H1 (cell line): Measurements from ENCODE around the gene ARSB. TPM values are rescaled to one million over a fixed set of nuclear protein-coding genes. Genes with fewer than 3 reads are reported as not detected.

ENCODE experiments used
- CTCF ChIA-PET: fragments of 300-600 bp; sonication (Branson Sonifier 250); formaldehyde crosslinking; loops from one replicate; lab custom pipeline; 2021; ENCODE audit not compliant: partially characterized antibody; lab: Charles Lee
- POLR2A ChIA-PET: fragments of 300-600 bp; sonication (Branson Sonifier 250); formaldehyde crosslinking; loops from one replicate; lab custom pipeline; 2021; ENCODE audit warnings: inconsistent platforms; ENCODE audit not compliant: partially characterized antibody; lab: Charles Lee
- DNase-seq, 2 experiments: peaks; one replicate each; pipeline versions ENCODE4 v3.0.0 to v3.0.0-alpha.2; 2010 to 2022; ENCODE audit warnings: low spot score in 2 of 2, low read depth in 1 of 2, mixed read lengths in 1 of 2
- FAIRE-seq: peaks from 2 replicates; lab custom pipeline; 2011; peaks lifted over from hg19 to GRCh38; lab: Jason Lieb, UNC
- H2AFZ ChIP-seq: 2 replicates; pipeline ENCODE4 v1.8.1; 2012; ENCODE audit warnings: low read length, inconsistent platforms
- H2AK5ac ChIP-seq: 2 replicates; pipeline ENCODE4 v1.6.1; 2013; ENCODE audit warnings: low read depth, low read length
- H2BK120ac ChIP-seq: replicated peaks from 2 replicates; pipeline ENCODE3; 2013; ENCODE audit warnings: low read depth, low read length, inconsistent platforms
- H2BK12ac ChIP-seq: 2 replicates; pipeline ENCODE4 v1.6.1; 2013; ENCODE audit warnings: low read depth, low read length
- H2BK15ac ChIP-seq: 2 replicates; pipeline ENCODE4 v1.6.1; 2013; ENCODE audit warnings: low read length
- H2BK20ac ChIP-seq: 2 replicates; pipeline ENCODE4 v1.6.1; 2013; ENCODE audit warnings: low read length
- H2BK5ac ChIP-seq: 2 replicates; pipeline ENCODE4 v1.6.1; 2013; ENCODE audit warnings: low read depth, low read length
- H3K14ac ChIP-seq: 2 replicates; pipeline ENCODE4 v1.6.1; 2013; ENCODE audit warnings: inconsistent platforms; ENCODE audit not compliant: insufficient read length
- H3K18ac ChIP-seq: 2 replicates; pipeline ENCODE4 v1.6.1; 2013; ENCODE audit warnings: low read length; ENCODE audit errors: extremely low read depth
- H3K23ac ChIP-seq: 2 replicates; pipeline ENCODE4 v1.6.1; 2013; ENCODE audit warnings: inconsistent platforms; ENCODE audit not compliant: insufficient read length
- H3K23me2 ChIP-seq: 2 replicates; pipeline ENCODE4 v1.6.1; 2013; ENCODE audit warnings: low read depth, low read length
- H3K27ac ChIP-seq: 2 replicates; pipeline ENCODE4 v1.6.1; 2011; ENCODE audit warnings: low read depth, low read length, inconsistent platforms
- H3K27me3 ChIP-seq, 4 experiments: replicated peaks in 1 of 4; 1 replicate in 1 of 4; 2 replicates in 3 of 4; pipeline versions ENCODE4 v1.6.1 to v1.8.1; 2011 to 2013; ENCODE audit warnings: low read length in 3 of 4, mild to moderate bottlenecking in 3 of 4, inconsistent platforms in 2 of 4, mixed read lengths in 2 of 4, moderate library complexity in 1 of 4; ENCODE audit not compliant: control insufficient read depth in 3 of 4, insufficient read depth in 3 of 4; ENCODE audit errors: extremely low read depth in 1 of 4
- H3K36me3 ChIP-seq, 4 experiments: 2 replicates each; pipeline versions ENCODE4 v1.6.1 to v1.8.1; 2011 to 2013; ENCODE audit warnings: mild to moderate bottlenecking in 4 of 4, low read length in 3 of 4, moderate library complexity in 2 of 4, control low read depth in 1 of 4, inconsistent platforms in 1 of 4; ENCODE audit not compliant: insufficient read depth in 4 of 4, control insufficient read depth in 2 of 4
- H3K4ac ChIP-seq: replicated peaks from 2 replicates; pipeline ENCODE3; 2013; ENCODE audit warnings: low read length, low read depth, mixed read lengths, inconsistent platforms; ENCODE audit not compliant: insufficient read length
- H3K4me1 ChIP-seq, 4 experiments: replicated peaks in 1 of 4; 1 replicate in 1 of 4; 2 replicates in 3 of 4; pipeline versions ENCODE4 v1.6.1 to v1.8.1; 2011 to 2013; ENCODE audit warnings: low read length in 3 of 4, inconsistent platforms in 2 of 4, mixed read lengths in 1 of 4; ENCODE audit not compliant: insufficient read depth in 4 of 4, control insufficient read depth in 3 of 4
- H3K4me2 ChIP-seq, 2 experiments: 2 replicates each; pipeline versions ENCODE4 v1.6.1 to v1.8.1; 2011 to 2013; ENCODE audit warnings: low read depth in 2 of 2, low read length in 2 of 2, control low read depth in 1 of 2, inconsistent platforms in 1 of 2, mild to moderate bottlenecking in 1 of 2; ENCODE audit not compliant: insufficient read depth in 1 of 2
- H3K4me3 ChIP-seq, 4 experiments: fragments of 200-600, 300-600 bp in 1 of 4; sonication (generic), shearing (Covaris generic), sonication (Bioruptor Twin) in 1 of 4; 2 replicates each; pipeline versions ENCODE4 v1.5.1 to v1.8.1; 2011 to 2016; ENCODE audit warnings: low read length in 4 of 4, low read depth in 3 of 4, control low read depth in 2 of 4, inconsistent platforms in 2 of 4, mild to moderate bottlenecking in 2 of 4, mixed read lengths in 1 of 4, moderate library complexity in 1 of 4; ENCODE audit not compliant: insufficient read depth in 2 of 4; ENCODE audit errors: extremely low read depth in 1 of 4
- H3K56ac ChIP-seq: replicated peaks from 2 replicates; pipeline ENCODE3; 2013; ENCODE audit warnings: low read depth, mild to moderate bottlenecking, mixed read lengths, low read length, inconsistent platforms; ENCODE audit not compliant: insufficient read length
- H3K79me1 ChIP-seq: 2 replicates; pipeline ENCODE4 v1.6.1; 2013; ENCODE audit warnings: low read depth, low read length, control low read depth
- H3K79me2 ChIP-seq, 2 experiments: 2 replicates each; pipeline versions ENCODE4 v1.6.1 to v1.8.1; 2012 to 2013; ENCODE audit warnings: low read length in 2 of 2, mild to moderate bottlenecking in 2 of 2, inconsistent platforms in 1 of 2; ENCODE audit not compliant: insufficient read depth in 2 of 2, control insufficient read depth in 1 of 2
- H3K9ac ChIP-seq, 4 experiments: replicated peaks in 1 of 4; 1 replicate in 1 of 4; 2 replicates in 3 of 4; pipeline versions ENCODE4 v1.6.1 to v1.8.1; 2011 to 2013; ENCODE audit warnings: low read depth in 3 of 4, low read length in 3 of 4, control low read depth in 2 of 4, mild to moderate bottlenecking in 2 of 4, moderate library complexity in 2 of 4, inconsistent platforms in 1 of 4; ENCODE audit errors: extremely low read depth in 1 of 4
- H3K9me3 ChIP-seq, 2 experiments: 2 replicates each; pipeline versions ENCODE4 v1.6.1 to v1.8.1; 2012 to 2013; ENCODE audit warnings: mild to moderate bottlenecking in 2 of 2, moderate library complexity in 2 of 2, control low read depth in 1 of 2, inconsistent platforms in 1 of 2, low read depth in 1 of 2, low read length in 1 of 2, mixed read lengths in 1 of 2; ENCODE audit not compliant: insufficient read depth in 2 of 2
- H4K20me1 ChIP-seq, 2 experiments: replicated peaks in 1 of 2; 2 replicates each; pipeline versions ENCODE3 to v1.8.1; 2011 to 2013; ENCODE audit warnings: inconsistent platforms in 2 of 2, low read length in 2 of 2, mild to moderate bottlenecking in 1 of 2; ENCODE audit not compliant: insufficient read depth in 2 of 2, control insufficient read depth in 1 of 2
- H4K5ac ChIP-seq: 2 replicates; pipeline ENCODE4 v1.6.1; 2013; ENCODE audit warnings: low read length, low read depth, mixed read lengths, inconsistent platforms; ENCODE audit not compliant: insufficient read length
- H4K8ac ChIP-seq: 2 replicates; pipeline ENCODE4 v1.8.0; 2013; ENCODE audit warnings: mild to moderate bottlenecking, moderate library complexity, low read length, inconsistent platforms; ENCODE audit not compliant: insufficient read depth; ENCODE audit errors: extremely low read depth
- H4K91ac ChIP-seq: replicated peaks from 2 replicates; pipeline ENCODE3; 2013; ENCODE audit warnings: low read length, mixed read lengths, inconsistent platforms; ENCODE audit not compliant: insufficient read length
- CHD2 ChIP-seq: IDR thresholded peaks from 2 replicates; pipeline ENCODE4 v1.6.1; 2012; ENCODE audit warnings: low read length, improper control_type of control experiment
- EP300 ChIP-seq, 2 experiments: IDR thresholded peaks; 1 replicate in 1 of 2; 2 replicates in 1 of 2; pipeline ENCODE4 v1.6.1; 2011 to 2012; ENCODE audit warnings: low read depth in 2 of 2, low read length in 2 of 2, mild to moderate bottlenecking in 2 of 2, borderline replicate concordance in 1 of 2, inconsistent platforms in 1 of 2, moderate library complexity in 1 of 2
- POLR2AphosphoS5 ChIP-seq: IDR thresholded peaks from 2 replicates; pipeline ENCODE4 v1.6.1; 2011; ENCODE audit warnings: low read depth, low read length
- RNF2 ChIP-seq: fragments of 200-900, 300-1000 bp; sonication (generic); IDR thresholded peaks from 2 replicates; pipeline ENCODE4 v1.7.1; 2016; ENCODE audit warnings: borderline replicate concordance, low read depth, mild to moderate bottlenecking, antibody characterized with exemption, low read length; ENCODE audit not compliant: poor library complexity, severe bottlenecking; ENCODE audit errors: missing control alignments
- SAP30 ChIP-seq: fragments of 300-600 bp; sonication (generic); IDR thresholded peaks from 2 replicates; pipeline ENCODE4 v1.7.1; 2012; ENCODE audit warnings: low read length, moderate library complexity, mild to moderate bottlenecking, inconsistent platforms; ENCODE audit not compliant: insufficient read depth, insufficient replicate concordance
- SIN3A ChIP-seq, 2 experiments: IDR thresholded peaks in 1 of 2; conservative IDR thresholded peaks in 1 of 2; 2 replicates each; pipeline ENCODE4 v1.6.1; 2011 to 2012; ENCODE audit warnings: low read length in 2 of 2, improper control_type of control experiment in 1 of 2, low read depth in 1 of 2, mild to moderate bottlenecking in 1 of 2
- SP2 ChIP-seq: IDR thresholded peaks from 2 replicates; pipeline ENCODE4 v1.6.1; 2012; ENCODE audit warnings: mild to moderate bottlenecking, low read length, inconsistent platforms
- WGBS, 2 experiments: shearing (Covaris generic) in 1 of 2; methylation state at CpG; one replicate each; pipeline versions ENCODE4 v1.1.6 to v1.1.7; 2013 to 2015; ENCODE audit warnings: low lambda C conversion rate in 2 of 2, mixed read lengths in 2 of 2, inconsistent platforms in 1 of 2, low coverage in 1 of 2, missing lambda C conversion rate in 1 of 2; ENCODE audit not compliant: insufficient replicate concordance in 2 of 2, insufficient coverage in 1 of 2, insufficient read length in 1 of 2; ENCODE audit errors: extremely low coverage in 1 of 2, missing lambda C conversion rate in 1 of 2; 5-methylcytosine and 5-hydroxymethylcytosine counted together
- polyA plus RNA-seq, 7 experiments: library from polyadenylated mRNA; depleted of rRNA in 3 of 7; stranded (reverse) in 5 of 7; unstranded in 2 of 7; fragments of >200 nt in 5 of 7; fragments of 200-250 nt in 2 of 7; gene quantifications; 1 replicate in 5 of 7; 2 replicates in 1 of 7; 4 replicates in 1 of 7; pipeline versions ENCODE4 v1.2.1 to v1.2.3, GENCODE V29; 2011 to 2013; ENCODE audit warnings: missing spikeins in 2 of 7, mixed read lengths in 2 of 7
- total RNA-seq: library from RNA; stranded (reverse); fragmentation: NEBNext Ultra II Directional; extraction: Animal tissue kit (Norgen Biotek cat#: 25700); gene quantifications from 2 replicates; pipeline ENCODE4 v1.2.1, GENCODE V29; 2021

Gene ARSB
- total and polyA plus RNA-seq, 2 of the 8 experiments (the other 6 are each of a cell fraction or from before 2014, with no cell fraction given) = 6.4 to 13.9 TPM

DNA sequence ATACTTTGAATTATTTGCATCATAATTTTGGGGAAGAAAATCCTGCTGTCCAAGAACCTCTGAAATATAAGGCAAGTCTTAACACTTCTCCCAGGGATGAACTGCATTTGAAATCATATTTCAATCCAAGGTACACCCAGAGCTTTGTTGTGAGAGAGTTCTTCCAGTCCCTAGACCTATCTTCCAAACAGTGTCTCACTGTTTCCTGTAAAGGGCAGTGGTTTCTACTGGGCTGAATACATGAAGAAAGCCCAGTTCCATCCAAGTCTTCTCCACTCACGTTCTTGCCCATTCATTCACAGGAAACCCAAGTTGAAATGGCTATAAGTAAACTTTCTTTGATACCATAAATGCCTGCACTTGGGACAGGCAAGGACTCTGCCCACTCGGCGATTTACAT, 228.3 kb downstream of the ARSB start:
- no peaks in the 10 kb centered on the region for H4K20me1 ChIP-seq
- H3K9ac ChIP-seq = no peak overlapping the region
- H3K4ac ChIP-seq = no peak overlapping the region
- H3K4me3 ChIP-seq = no peak overlapping the region
- no peak overlapping the region for H3K56ac ChIP-seq
- H2BK15ac ChIP-seq = no peak overlapping the region
- H2BK12ac ChIP-seq = no peak overlapping the region
- no peak overlapping the region for H3K18ac ChIP-seq
- CTCF ChIA-PET = interaction anchor here (0.6 to 1.9 kb wide), 4 partner anchors 10 to 582 kb away, joined by 3 to 5 read pairs (median 4); no protein-coding TSS in a partner anchor
- H3K23ac ChIP-seq = no peak overlapping the region
- no peak overlapping the region for H2BK20ac ChIP-seq
- H3K79me1 ChIP-seq = no peaks in the 10 kb centered on the region
- H3K23me2 ChIP-seq = no peaks in the 10 kb centered on the region
- no peak overlapping the region for H2AK5ac ChIP-seq
- TF ChIP-seq EP300 (IDR thresholded peaks at IDR 0.05; ENCODE audit: borderline replicate concordance in 1 of 2, low read depth in 2 of 2, low read length in 2 of 2) (no peak), RNF2 (no peak), SP2 (no peak), POLR2AphosphoS5 (no peak), SIN3A (conservative IDR thresholded peaks at IDR 0.05 in 1 of 2, IDR thresholded peaks at IDR 0.05 in 1 of 2; ENCODE audit: low read depth in 1 of 2, low read length in 2 of 2) (no peak), SAP30 (no peak), CHD2 (no peak)
- TF ChIP-seq, all 59 proteins: peak for 0
- H3K79me2 ChIP-seq = no peaks in the 10 kb centered on the region
- no peak overlapping the region for H3K27ac ChIP-seq
- H2BK120ac ChIP-seq = no peak overlapping the region
- H3K14ac ChIP-seq = no peak overlapping the region
- H2BK5ac ChIP-seq = no peak overlapping the region
- H3K9me3 ChIP-seq = no peaks in the 10 kb centered on the region
- H3K36me3 ChIP-seq = no peaks in the 10 kb centered on the region
- H4K91ac ChIP-seq = no peak overlapping the region
- no peak overlapping the region for H3K4me2 ChIP-seq
- no peaks in the 10 kb centered on the region for H3K4me1 ChIP-seq
- no peaks in the 10 kb centered on the region for H3K27me3 ChIP-seq
- WGBS, 2 experiments = 86% methylated on average over 3 of the region's 3 CpGs; no CpG with 5 or more reads in 1 of the 2 experiments
- H4K8ac ChIP-seq = no peak overlapping the region
- POLR2A ChIA-PET = interaction anchor here (0.7 kb wide), 1 partner anchor 217 kb away, joined by 3 read pairs; no protein-coding TSS in a partner anchor
- DNase-seq (no peak), FAIRE-seq (no peak)
- H2AFZ ChIP-seq = no peak overlapping the region
- no peak overlapping the region for H4K5ac ChIP-seq
